GM18907 (cell line): ENCODE data around the gene DRG2.

ENCODE experiments used
- ATAC-seq: cut with Tn5 transposase; IDR thresholded peaks from one replicate; pipeline ENCODE4 v1.9.1; 2021; ENCODE audit warnings: mild to moderate bottlenecking, moderate library complexity; ENCODE audit not compliant: unreplicated experiment

Gene DRG2

GRCh38 chr17:18141210-18141803 is 53.6 kb downstream of the DRG2 start:
- no peak for ATAC-seq

GRCh38 chr17:18142417-18142816 is 54.7 kb downstream of the DRG2 start:
- ATAC-seq = no peak

- no peak for ATAC-seq
Measured at GRCh38 chr17:18143044-18143936, 55.5 kb downstream of the DRG2 start.

GRCh38 chr17:18144261-18144660 is 56.5 kb downstream of the DRG2 start:
- no peak for ATAC-seq

- ATAC-seq = no peak
Measured at GRCh38 chr17:18144855-18145254, 57.1 kb downstream of the DRG2 start.

- no peak for ATAC-seq
Measured at GRCh38 chr17:18145811-18146210, 58.1 kb downstream of the DRG2 start.

- ATAC-seq = no peak
Measured at GRCh38 chr17:18146259-18146658, 58.5 kb downstream of the DRG2 start.

- no peak for ATAC-seq
Measured at GRCh38 chr17:18146980-18147379, 59.2 kb downstream of the DRG2 start.

GRCh38 chr17:18148586-18148985 is 60.8 kb downstream of the DRG2 start:
- no peak for ATAC-seq

- no peak for ATAC-seq
Measured at GRCh38 chr17:18151290-18151689, 63.5 kb downstream of the DRG2 start.

- ATAC-seq = no peak
Measured at GRCh38 chr17:18155179-18155578, 67.4 kb downstream of the DRG2 start.

- ATAC-seq = no peak
Measured at GRCh38 chr17:18156171-18156975, 68.6 kb downstream of the DRG2 start.

- no peak for ATAC-seq
Measured at GRCh38 chr17:18156976-18157280, 69.2 kb downstream of the DRG2 start.
